IPS-20b (cell line): ENCODE results near the gene FAM222A.

Source experiments
- H3K27ac ChIP-seq: one replicate; pipeline ENCODE4 v1.5.1; 2013; ENCODE audit warnings: low read length
- H3K27me3 ChIP-seq: 2 replicates; pipeline ENCODE4 v1.6.1; 2013; ENCODE audit warnings: mild to moderate bottlenecking, low read length, inconsistent platforms; ENCODE audit not compliant: insufficient read depth
- H3K36me3 ChIP-seq: 2 replicates; pipeline ENCODE4 v1.6.1; 2013; ENCODE audit warnings: low read depth, mild to moderate bottlenecking, inconsistent platforms, low read length, moderate library complexity; ENCODE audit not compliant: insufficient read depth
- H3K4me1 ChIP-seq: 2 replicates; pipeline ENCODE4 v1.6.1; 2013; ENCODE audit warnings: mild to moderate bottlenecking, control low read depth, inconsistent platforms, low read length, moderate library complexity; ENCODE audit not compliant: insufficient read depth
- H3K4me3 ChIP-seq: 2 replicates; pipeline ENCODE4 v1.5.1; 2013; ENCODE audit warnings: mild to moderate bottlenecking, low read length, inconsistent platforms
- H3K9ac ChIP-seq: 2 replicates; pipeline ENCODE4 v1.6.1; 2013; ENCODE audit warnings: low read depth, mild to moderate bottlenecking, inconsistent platforms, low read length, moderate library complexity
- H3K9me3 ChIP-seq: 2 replicates; pipeline ENCODE4 v1.6.1; 2013; ENCODE audit warnings: mild to moderate bottlenecking, low read depth, low read length, inconsistent platforms; ENCODE audit not compliant: insufficient read depth

FAM222A gene

GRCh38 chr12:109810954-109811623, 97.5 kb downstream of the FAM222A start:
- Histone ChIP-seq H3K27ac (no peak overlapping the region), H3K27me3 (no peaks in the 10 kb centered on the region), H3K9me3 (no peaks in the 10 kb centered on the region)

GRCh38 chr12:109811624-109811995, 98.0 kb downstream of the FAM222A start:
- Histone ChIP-seq H3K9ac (no peak overlapping the region), H3K4me1 (no peaks in the 10 kb centered on the region), H3K27ac (no peak overlapping the region), H3K27me3 (no peaks in the 10 kb centered on the region), H3K4me3 (no peak overlapping the region), H3K36me3 (peaks cover 10% of the 10 kb centered on the region; the same call in 1 of the 2 replicates), H3K9me3 (no peaks in the 10 kb centered on the region)

More at GRCh38 chr12:109810954-109811623, 97.5 kb downstream of the FAM222A start:
- Histone ChIP-seq H3K9ac (no peak overlapping the region), H3K4me3 (no peak overlapping the region), H3K36me3 (peaks cover 10% of the 10 kb centered on the region; the same call in 1 of the 2 replicates), H3K4me1 (no peaks in the 10 kb centered on the region)

- Histone ChIP-seq H3K27ac (no peak overlapping the region), H3K27me3 (no peaks in the 10 kb centered on the region), H3K9me3 (no peaks in the 10 kb centered on the region), H3K36me3 (peaks cover 10% of the 10 kb centered on the region; the same call in 1 of the 2 replicates), H3K4me3 (no peak overlapping the region), H3K9ac (no peak overlapping the region), H3K4me1 (no peaks in the 10 kb centered on the region)
These were observed 100.3 kb downstream of the FAM222A start for GRCh38 chr12:109813810-109814416.

GRCh38 chr12:109814600-109815150, 101.0 kb downstream of the FAM222A start:
- no peak overlapping the region for H3K4me3 ChIP-seq
- peaks cover 10% of the 10 kb centered on the region; the same call in 1 of the 2 replicates for H3K36me3 ChIP-seq
- H3K9ac ChIP-seq = no peak overlapping the region
- H3K9me3 ChIP-seq = no peaks in the 10 kb centered on the region
- H3K27me3 ChIP-seq = no peaks in the 10 kb centered on the region
- H3K27ac ChIP-seq = no peak overlapping the region
- H3K4me1 ChIP-seq = no peaks in the 10 kb centered on the region

GRCh38 chr12:109815225-109815624, 101.6 kb downstream of the FAM222A start:
- Histone ChIP-seq H3K9me3 (no peaks in the 10 kb centered on the region), H3K27ac (no peak overlapping the region), H3K4me3 (no peak overlapping the region), H3K9ac (no peak overlapping the region), H3K27me3 (no peaks in the 10 kb centered on the region), H3K36me3 (peaks cover 10% of the 10 kb centered on the region; the same call in 1 of the 2 replicates), H3K4me1 (no peaks in the 10 kb centered on the region)

GRCh38 chr12:109815757-109816617, 102.4 kb downstream of the FAM222A start:
- H3K9me3 ChIP-seq = no peaks in the 10 kb centered on the region
- no peaks in the 10 kb centered on the region for H3K4me1 ChIP-seq
- no peak overlapping the region for H3K9ac ChIP-seq
- H3K27ac ChIP-seq = no peak overlapping the region
- no peak overlapping the region for H3K4me3 ChIP-seq
- peaks cover 10% of the 10 kb centered on the region; the same call in 1 of the 2 replicates for H3K36me3 ChIP-seq
- no peaks in the 10 kb centered on the region for H3K27me3 ChIP-seq

- H3K4me3 ChIP-seq = no peak overlapping the region
- H3K9me3 ChIP-seq = no peaks in the 10 kb centered on the region
- H3K27ac ChIP-seq = no peak overlapping the region
- H3K9ac ChIP-seq = no peak overlapping the region
- no peaks in the 10 kb centered on the region for H3K27me3 ChIP-seq
- peaks cover 10% of the 10 kb centered on the region; the same call in 1 of the 2 replicates for H3K36me3 ChIP-seq
- no peaks in the 10 kb centered on the region for H3K4me1 ChIP-seq
These were observed 103.2 kb downstream of the FAM222A start for GRCh38 chr12:109816870-109817269.

GRCh38 chr12:109817627-109818231, 104.1 kb downstream of the FAM222A start:
- Histone ChIP-seq H3K27ac (no peak overlapping the region), H3K27me3 (no peaks in the 10 kb centered on the region), H3K9ac (no peak overlapping the region), H3K9me3 (no peaks in the 10 kb centered on the region), H3K4me1 (peaks cover 2% of the 10 kb centered on the region; the same call in 1 of the 2 replicates), H3K36me3 (peaks cover 10% of the 10 kb centered on the region; the same call in 1 of the 2 replicates), H3K4me3 (no peak overlapping the region)

GRCh38 chr12:109818253-109818652, 104.6 kb downstream of the FAM222A start:
- Histone ChIP-seq H3K9me3 (no peaks in the 10 kb centered on the region), H3K4me3 (no peak overlapping the region), H3K36me3 (peaks cover 10% of the 10 kb centered on the region; the same call in 1 of the 2 replicates), H3K27me3 (no peaks in the 10 kb centered on the region), H3K4me1 (peaks cover 2% of the 10 kb centered on the region; the same call in 1 of the 2 replicates), H3K9ac (no peak overlapping the region), H3K27ac (no peak overlapping the region)

- Histone ChIP-seq H3K36me3 (peaks cover 3% of the 10 kb centered on the region; the same call in 1 of the 2 replicates), H3K9me3 (no peaks in the 10 kb centered on the region), H3K9ac (no peak overlapping the region), H3K4me1 (peaks cover 2% of the 10 kb centered on the region; the same call in 1 of the 2 replicates), H3K27ac (no peak overlapping the region), H3K27me3 (no peaks in the 10 kb centered on the region), H3K4me3 (no peak overlapping the region)
These were observed 105.4 kb downstream of the FAM222A start for GRCh38 chr12:109818905-109819500.
